MM.1S (cell line): ENCODE measurements around the gene WDR76.
"Not testable (repeated sequence)": the region's sequence is repeated elsewhere in the genome, so short reads cannot be mapped to it uniquely, and the experiment has no call there.

Experiments used
- DNase-seq: peaks from one replicate; pipeline ENCODE4 v3.0.0-alpha.2; 2015
- H2AFZ ChIP-seq: fragments of 300-600 bp; sonication (generic); 2 replicates; pipeline ENCODE4 v1.6.0; 2016; ENCODE audit warnings: antibody characterized with exemption, low read length
- H3F3A ChIP-seq: fragments of 300-600 bp; sonication (generic); 2 replicates; pipeline ENCODE4 v1.6.1; 2016; ENCODE audit warnings: mild to moderate bottlenecking, antibody characterized with exemption, low read length, moderate library complexity, mixed read lengths; ENCODE audit not compliant: insufficient read depth
- H3K27ac ChIP-seq: fragments of 300-600 bp; sonication (generic); 2 replicates; pipeline ENCODE4 v1.5.1; 2016; ENCODE audit warnings: mild to moderate bottlenecking, low read length
- H3K27me3 ChIP-seq: fragments of 300-600 bp; sonication (generic); replicated peaks from 2 replicates; pipeline ENCODE4 v1.6.0; 2016; ENCODE audit warnings: low read length; ENCODE audit not compliant: insufficient read depth
- H3K36me3 ChIP-seq: fragments of 300-600 bp; sonication (generic); replicated peaks from 2 replicates; pipeline ENCODE4 v1.6.1; 2016; ENCODE audit warnings: mild to moderate bottlenecking, low read length, mixed read lengths; ENCODE audit not compliant: insufficient read depth
- H3K4me1 ChIP-seq: fragments of 300-600 bp; sonication (generic); 2 replicates; pipeline ENCODE4 v1.6.1; 2016; ENCODE audit warnings: low read length, mixed read lengths
- H3K4me2 ChIP-seq: fragments of 300-600 bp; sonication (generic); 2 replicates; pipeline ENCODE4 v1.6.0; 2016; ENCODE audit warnings: low read depth, low read length
- H3K4me3 ChIP-seq: fragments of 300-600 bp; sonication (generic); 2 replicates; pipeline ENCODE4 v1.5.1; 2016; ENCODE audit warnings: low read length, mixed read lengths
- H3K79me2 ChIP-seq: fragments of 300-600 bp; sonication (generic); 2 replicates; pipeline ENCODE4 v1.6.1; 2016; ENCODE audit warnings: mixed run types, low read length, mixed read lengths
- H3K9ac ChIP-seq: fragments of 300-600 bp; sonication (generic); 2 replicates; pipeline ENCODE4 v1.6.1; 2016; ENCODE audit warnings: low read length, mixed read lengths
- H3K9me2 ChIP-seq: fragments of 300-600 bp; sonication (generic); replicated peaks from 2 replicates; pipeline ENCODE4 v1.6.1; 2016; ENCODE audit warnings: mild to moderate bottlenecking, low read length, mixed read lengths; ENCODE audit not compliant: insufficient read depth
- H3K9me3 ChIP-seq: fragments of 300-600 bp; sonication (generic); replicated peaks from 2 replicates; pipeline ENCODE4 v1.6.1; 2016; ENCODE audit warnings: mild to moderate bottlenecking, low read length, mixed read lengths; ENCODE audit not compliant: insufficient read depth
- H4K20me1 ChIP-seq: fragments of 300-600 bp; sonication (generic); 2 replicates; pipeline ENCODE4 v1.6.1; 2016; ENCODE audit warnings: mild to moderate bottlenecking, low read length, moderate library complexity, mixed read lengths; ENCODE audit not compliant: insufficient read depth
- CTCF ChIP-seq: fragments of 300-600 bp; sonication (generic); IDR thresholded peaks from 2 replicates; pipeline ENCODE4 v1.5.1; 2016; ENCODE audit warnings: antibody characterized with exemption, low read length, mixed read lengths
- EZH2 ChIP-seq: fragments of 300-600 bp; sonication (generic); optimal IDR thresholded peaks from 2 replicates; pipeline ENCODE3; 2017; ENCODE audit warnings: low read depth, mild to moderate bottlenecking, antibody characterized with exemption, low read length, mixed read lengths
- EZH2phosphoT487 ChIP-seq: fragments of 300-600 bp; sonication (generic); IDR thresholded peaks from 2 replicates; pipeline ENCODE4 v1.6.1; 2018; ENCODE audit warnings: antibody characterized with exemption, low read length

The WDR76 gene

GRCh38 chr15:43828061-43828657, 1.4 kb downstream of the WDR76 start:
- Histone ChIP-seq H4K20me1 (peaks cover 4% of the 10 kb centered on the region; the same call in 1 of the 2 replicates), H3K36me3 (peaks cover 4% of the 10 kb centered on the region; the same call in 1 of the 2 replicates), H3K9me3 (no peaks in the 10 kb centered on the region), H3K4me3 (peak overlapping the region; percentile 85), H3F3A (peaks cover 6% of the 10 kb centered on the region; the same call in 1 of the 2 replicates), H3K9ac (peak overlapping the region; percentile 89), H3K4me1 (peaks cover 7% of the 10 kb centered on the region), H3K27me3 (no peaks in the 10 kb centered on the region), H3K4me2 (peak overlapping the region; percentile 85), H3K79me2 (peaks cover 77% of the 10 kb centered on the region), H2AFZ (no peak overlapping the region), H3K27ac (peak overlapping the region; percentile 54; the same call in 1 of the 2 replicates), H3K9me2 (no peaks in the 10 kb centered on the region)
- no peak for TF ChIP-seq EZH2phosphoT487
- TF ChIP-seq EZH2: no peak
- TF ChIP-seq CTCF: no peak
- DNase-seq: peak; percentile 42

GRCh38 chr15:43829951-43830540, 3.2 kb downstream of the WDR76 start:
- not testable (repeated sequence) for DNase-seq, H2AFZ ChIP-seq, H3F3A ChIP-seq, H4K20me1 ChIP-seq, H3K9me2 ChIP-seq, H3K4me1 ChIP-seq, H3K9ac ChIP-seq, H3K36me3 ChIP-seq, H3K27ac ChIP-seq, H3K9me3 ChIP-seq, H3K27me3 ChIP-seq, H3K4me3 ChIP-seq, H3K4me2 ChIP-seq
- H3K79me2 ChIP-seq: peaks cover 83% of the 10 kb centered on the region

GRCh38 chr15:43830691-43831275, 4.0 kb downstream of the WDR76 start:
- H3K4me2 ChIP-seq, H3K27ac ChIP-seq, H3K27me3 ChIP-seq, H3K4me3 ChIP-seq, H3K9me3 ChIP-seq, H3K4me1 ChIP-seq, H2AFZ ChIP-seq, H3K36me3 ChIP-seq, H3K9me2 ChIP-seq, H3F3A ChIP-seq, DNase-seq, H4K20me1 ChIP-seq, H3K9ac ChIP-seq: not testable (repeated sequence)
- peaks cover 88% of the 10 kb centered on the region for H3K79me2 ChIP-seq

- H3K9me2 ChIP-seq, H4K20me1 ChIP-seq, H3K4me1 ChIP-seq, DNase-seq, H3K27ac ChIP-seq, H3K4me3 ChIP-seq, H2AFZ ChIP-seq, H3K36me3 ChIP-seq, H3K27me3 ChIP-seq, H3F3A ChIP-seq, H3K9ac ChIP-seq, H3K9me3 ChIP-seq, H3K4me2 ChIP-seq: not testable (repeated sequence)
- peaks cover 96% of the 10 kb centered on the region for H3K79me2 ChIP-seq
These were observed 4.8 kb downstream of the WDR76 start for GRCh38 chr15:43831519-43832052.

GRCh38 chr15:43832485-43832884, 5.7 kb downstream of the WDR76 start:
- not testable (repeated sequence) for H3K36me3 ChIP-seq, H3K4me3 ChIP-seq

More at GRCh38 chr15:43832485-43832884, 5.7 kb downstream of the WDR76 start:
- not testable (repeated sequence) for H3K4me2 ChIP-seq, H3F3A ChIP-seq, H3K27ac ChIP-seq, H3K27me3 ChIP-seq, H4K20me1 ChIP-seq, H3K9me3 ChIP-seq, H3K4me1 ChIP-seq, H3K9me2 ChIP-seq, H2AFZ ChIP-seq, DNase-seq, H3K9ac ChIP-seq
- H3K79me2 ChIP-seq: peaks cover 95% of the 10 kb centered on the region
